HTERT RPE-1 (cell line): ENCODE results near the gene SLC37A2.
"Not testable (repeated sequence)": the region's sequence is repeated elsewhere in the genome, so short reads cannot be mapped to it uniquely, and the experiment has no call there.

Source experiments
- in situ Hi-C: fragments of 300-500 bp; cut with MboI; formaldehyde crosslinking; loops from 4 replicates; pipeline ENCODE4 v1.14.3; 2020; ENCODE audit warnings: low sequenced_read_pairs

The SLC37A2 gene

DNA sequence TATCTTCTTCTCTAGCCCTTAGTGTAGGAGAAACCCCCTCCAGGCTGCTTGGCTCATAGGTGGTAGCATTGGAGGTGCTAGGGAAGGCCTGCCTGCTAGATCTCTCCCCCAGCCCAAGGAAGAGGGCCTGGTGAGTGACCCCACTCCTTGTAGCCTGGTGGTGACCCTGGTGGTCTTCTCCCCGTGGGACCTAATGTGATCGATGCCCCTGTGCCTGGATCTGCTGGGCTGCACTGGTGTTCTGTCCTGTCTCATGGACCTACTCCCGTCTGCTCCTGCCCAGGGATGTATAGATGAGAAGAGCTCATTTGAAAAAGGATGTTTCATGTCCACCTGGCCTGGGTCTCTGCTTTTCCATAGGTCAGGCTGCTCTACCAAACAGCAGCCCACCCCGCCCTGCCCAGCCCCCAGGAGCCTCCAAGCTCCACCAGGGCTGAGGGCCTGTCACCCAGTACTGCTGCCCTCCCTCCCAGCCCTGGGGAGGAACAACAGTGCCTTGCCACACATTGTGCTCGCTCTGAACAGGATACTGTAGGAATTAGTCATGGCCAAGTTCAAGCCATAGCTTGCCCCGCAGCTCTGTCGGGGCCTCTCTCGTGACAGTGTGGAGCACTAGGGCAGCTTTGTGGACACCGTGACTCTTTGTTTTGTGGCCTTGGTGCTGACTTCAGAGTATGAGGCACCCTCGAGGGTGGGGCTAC lies 19.7 kb downstream of the SLC37A2 start:
- in situ Hi-C loops, result no loop called here

DNA sequence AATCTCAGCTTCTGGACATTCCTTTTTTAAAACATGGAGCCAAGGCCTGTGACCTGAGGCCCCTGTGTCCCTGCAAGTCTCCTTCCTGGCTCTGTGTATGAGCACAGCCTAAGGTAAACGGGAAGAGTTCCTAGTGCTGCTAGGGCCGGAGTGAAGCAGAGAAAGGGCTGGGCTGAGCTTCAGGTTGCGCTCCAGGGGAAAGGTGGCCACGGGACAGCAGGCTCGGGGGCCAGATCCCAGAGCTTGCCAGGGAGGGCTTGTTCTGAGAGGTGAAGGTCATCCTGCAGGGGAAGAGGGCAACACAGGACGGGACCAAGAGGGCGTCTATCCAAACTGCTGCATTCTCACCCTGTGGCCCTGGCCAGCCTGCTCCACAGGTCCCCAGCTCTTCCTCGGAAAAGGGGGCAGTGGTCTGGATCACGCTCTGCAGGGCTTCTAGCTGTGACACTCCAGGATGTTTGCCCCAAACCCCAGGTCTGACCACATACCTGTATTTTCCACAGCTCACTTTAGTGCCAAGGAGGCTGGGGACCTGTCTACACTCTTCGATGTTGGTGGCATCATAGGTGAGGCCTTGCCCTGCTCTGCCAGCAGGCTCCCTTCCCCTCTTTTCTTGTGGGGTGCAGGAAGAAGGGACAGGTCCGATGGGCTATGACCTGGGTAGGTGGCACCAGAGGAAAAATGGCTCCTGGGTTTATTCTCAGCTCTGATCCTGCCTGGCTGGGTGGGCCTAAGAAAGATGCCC lies 20.4 kb downstream of the SLC37A2 start:
- in situ Hi-C loops, result no loop called here

DNA sequence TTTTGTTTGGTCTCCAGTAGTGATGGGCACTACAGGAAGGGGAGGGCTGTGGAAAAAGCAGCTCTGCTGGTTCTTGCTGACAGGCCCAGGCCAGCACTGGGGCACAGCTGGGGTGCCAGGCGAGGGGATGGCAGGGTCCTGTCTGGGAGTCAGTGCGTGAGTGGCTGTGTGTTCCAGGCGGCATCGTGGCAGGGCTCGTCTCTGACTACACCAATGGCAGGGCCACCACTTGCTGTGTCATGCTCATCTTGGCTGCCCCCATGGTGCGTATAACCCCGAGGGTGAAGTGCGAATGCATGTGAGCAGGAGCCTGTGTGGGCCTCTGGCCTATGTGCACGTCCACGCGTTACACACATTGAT lies 20.9 kb downstream of the SLC37A2 start:
- in situ Hi-C loops, result no loop called here

DNA sequence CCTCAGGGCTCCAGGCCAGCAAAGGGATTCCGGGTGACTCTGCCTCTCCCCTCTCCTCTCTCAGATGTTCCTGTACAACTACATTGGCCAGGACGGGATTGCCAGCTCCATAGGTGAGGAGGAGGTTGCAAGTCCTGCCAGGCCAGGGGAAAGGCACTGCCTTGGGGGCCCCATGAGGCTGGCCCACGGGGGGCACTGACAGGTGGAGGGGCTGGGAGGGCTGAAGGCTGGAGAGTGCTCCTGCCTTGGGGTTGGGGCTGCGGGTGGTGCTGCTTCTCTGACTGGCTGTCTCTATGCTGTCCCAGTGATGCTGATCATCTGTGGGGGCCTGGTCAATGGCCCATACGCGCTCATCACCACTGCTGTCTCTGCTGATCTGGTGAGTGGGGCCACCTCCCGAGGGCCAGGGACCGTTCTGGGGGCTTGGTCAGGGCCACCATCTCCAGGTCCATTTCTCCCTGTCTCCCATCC lies 21.7 kb downstream of the SLC37A2 start:
- in situ Hi-C loops, result no loop called here

DNA sequence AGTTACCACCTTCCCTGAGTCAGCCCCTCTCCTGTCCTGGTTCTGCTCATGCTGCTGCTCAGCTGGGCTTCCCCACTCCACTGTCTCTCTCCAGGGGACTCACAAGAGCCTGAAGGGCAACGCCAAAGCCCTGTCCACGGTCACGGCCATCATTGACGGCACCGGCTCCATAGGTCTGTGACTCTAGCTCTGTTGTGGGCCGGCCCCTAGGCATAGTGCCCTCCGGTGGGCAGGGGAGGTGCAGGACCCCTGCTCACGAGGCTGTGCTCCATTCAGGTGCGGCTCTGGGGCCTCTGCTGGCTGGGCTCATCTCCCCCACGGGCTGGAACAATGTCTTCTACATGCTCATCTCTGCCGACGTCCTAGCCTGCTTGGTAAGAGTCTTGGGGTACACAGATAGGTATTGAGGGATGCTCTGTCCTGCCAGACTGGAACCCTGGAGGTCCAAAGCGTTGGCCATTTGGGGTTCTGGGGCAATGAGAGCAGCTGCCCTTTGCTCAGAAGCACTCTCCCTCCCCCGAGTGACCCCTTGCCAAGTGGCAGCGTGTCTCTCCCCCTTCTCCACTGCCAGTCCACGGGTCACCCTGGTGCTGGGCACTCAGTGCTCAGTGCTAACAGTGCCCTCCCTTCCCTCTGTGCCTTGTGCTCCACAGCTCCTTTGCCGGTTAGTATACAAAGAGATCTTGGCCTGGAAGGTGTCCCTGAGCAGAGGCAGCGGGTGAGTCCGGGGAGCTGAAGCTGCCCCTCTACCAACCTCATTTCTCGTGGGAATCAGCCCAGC lies 22.4 kb downstream of the SLC37A2 start:
- in situ Hi-C loops, result no loop called here

DNA sequence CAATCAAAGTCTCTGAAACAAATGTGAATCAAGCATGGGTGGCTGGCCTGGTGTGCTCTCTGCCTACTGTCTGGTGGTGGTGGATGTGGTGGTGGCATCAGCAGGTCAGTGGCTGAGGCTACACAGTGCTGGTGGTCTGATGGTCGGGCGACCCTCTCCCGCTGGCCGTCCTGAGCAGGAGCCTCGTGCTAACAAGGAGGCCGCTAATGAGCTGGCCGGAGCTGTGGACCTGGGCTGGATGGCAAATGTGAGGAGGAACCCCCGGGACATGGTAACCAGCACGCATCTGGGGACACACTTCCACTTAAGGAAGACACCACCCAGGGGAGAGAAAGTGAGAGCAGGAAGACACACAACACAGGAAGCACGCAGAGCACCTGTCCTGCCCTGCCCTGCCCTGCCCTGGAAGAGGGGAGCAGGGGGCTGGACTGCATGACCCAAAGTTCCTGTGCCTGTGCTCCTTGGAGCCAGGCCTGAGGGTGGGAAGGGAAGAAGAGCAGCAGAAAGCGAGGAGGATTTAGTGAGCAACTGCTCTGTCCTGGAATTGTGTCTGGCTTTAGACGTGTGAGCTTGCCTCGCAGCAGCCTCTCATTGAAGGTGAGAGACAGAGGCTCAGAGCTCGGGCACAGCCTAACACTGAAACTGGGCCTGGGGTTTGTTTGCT lies 23.7 kb downstream of the SLC37A2 start:
- in situ Hi-C loops, result no loop called here

DNA sequence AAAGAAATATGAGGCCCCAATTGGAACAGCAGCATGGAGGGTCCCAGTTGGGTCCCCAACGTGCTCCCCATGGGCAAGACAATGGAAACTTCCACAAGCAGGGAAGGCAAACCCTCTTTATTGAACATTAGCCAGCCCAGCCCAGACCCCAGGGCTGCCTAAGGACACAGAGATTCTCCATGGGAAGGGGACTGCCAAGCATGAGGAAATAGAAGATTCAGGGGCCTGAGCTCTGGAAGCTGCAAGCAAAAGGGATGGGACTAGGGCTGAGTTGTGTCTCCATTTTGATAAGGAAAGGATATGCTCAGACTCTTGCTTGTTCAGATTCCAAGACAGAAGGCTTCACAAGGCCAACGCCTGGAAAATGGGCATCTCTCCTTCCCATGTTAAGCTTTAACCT lies 25.0 kb downstream of the SLC37A2 start:
- in situ Hi-C loops, result no loop called here

DNA sequence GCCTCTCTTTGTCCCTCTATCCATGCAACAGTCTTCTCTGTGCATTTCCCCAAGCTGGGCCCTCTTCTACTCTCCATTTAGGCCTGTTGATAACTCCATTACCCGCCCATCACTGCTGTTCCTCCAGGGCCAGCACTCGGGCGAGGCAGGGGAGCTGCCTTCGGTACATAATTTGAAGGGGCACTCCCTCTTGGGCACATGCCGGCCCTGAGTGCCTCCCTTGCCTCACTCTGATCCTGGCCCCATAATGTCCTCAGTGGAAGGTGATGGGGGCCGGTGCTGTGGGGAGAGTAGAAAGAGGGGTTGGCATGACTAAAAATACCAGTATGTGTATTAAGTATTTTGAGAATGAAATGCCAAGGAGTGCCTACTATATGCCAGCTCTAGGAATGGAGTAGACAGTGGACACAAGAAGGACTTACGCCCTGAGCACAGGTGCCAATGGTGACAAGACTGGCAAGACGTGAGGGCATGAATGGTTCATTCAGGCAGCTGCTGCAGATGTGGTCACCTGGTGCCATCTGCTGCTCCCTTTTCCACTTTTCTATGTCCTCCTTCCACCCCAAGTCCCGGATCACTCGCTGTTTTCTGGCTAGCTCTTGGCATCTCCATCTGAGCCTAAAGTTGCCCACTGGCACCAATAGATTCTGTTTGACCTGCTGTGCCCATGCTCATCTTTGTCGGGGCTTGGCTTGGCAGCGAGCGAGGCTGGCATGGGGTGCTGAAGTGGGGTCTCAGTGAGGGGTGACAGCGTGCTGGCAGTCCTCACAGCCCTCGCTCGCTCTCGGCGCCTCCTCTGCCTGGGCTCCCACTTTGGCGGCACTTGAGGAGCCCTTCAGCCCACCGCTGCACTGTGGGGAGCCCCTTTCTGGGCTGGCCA lies 25.7 kb downstream of the SLC37A2 start:
- in situ Hi-C loops, result no loop called here

DNA sequence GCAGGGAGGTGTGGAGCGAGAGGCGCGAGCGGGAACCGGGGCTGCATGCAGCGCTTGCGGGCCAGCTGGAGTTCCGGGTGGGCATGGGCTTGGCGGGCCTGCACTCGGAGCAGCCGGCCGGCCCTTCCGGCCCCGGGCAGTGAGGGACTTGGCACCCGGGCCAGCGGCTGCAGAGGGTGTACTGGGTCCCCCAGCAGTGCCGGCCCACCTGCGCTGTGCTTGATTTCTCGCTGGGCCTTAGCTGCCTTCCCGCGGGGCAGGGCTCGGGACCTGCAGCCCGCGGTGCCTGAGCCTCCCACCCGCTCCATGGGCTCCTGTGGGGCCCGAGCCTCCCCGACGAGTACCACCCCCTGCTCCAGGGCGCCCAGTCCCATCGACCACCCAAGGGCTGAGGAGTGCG lies 26.4 kb downstream of the SLC37A2 start:
- in situ Hi-C loops, result not testable (repeated sequence)

DNA sequence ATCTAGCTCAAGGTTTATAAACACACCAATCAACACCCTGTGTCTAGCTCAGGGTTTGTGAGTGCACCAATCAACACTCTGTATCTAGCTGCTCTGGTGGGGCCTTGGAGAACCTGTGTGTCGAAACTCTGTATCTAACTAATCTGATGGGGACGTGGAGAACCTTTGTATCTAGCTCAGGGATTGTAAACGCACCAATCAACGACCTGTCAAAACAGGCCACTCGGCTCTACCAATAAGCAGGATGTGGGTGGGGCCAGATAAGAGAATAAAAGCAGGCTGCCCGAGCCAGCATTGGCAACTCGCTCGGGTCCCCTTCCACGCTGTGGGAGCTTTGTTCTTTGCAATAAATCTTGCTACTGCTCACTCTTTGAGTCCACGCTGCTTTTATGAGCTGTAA lies 27.0 kb downstream of the SLC37A2 start:
- in situ Hi-C loops, result not testable (repeated sequence)

DNA sequence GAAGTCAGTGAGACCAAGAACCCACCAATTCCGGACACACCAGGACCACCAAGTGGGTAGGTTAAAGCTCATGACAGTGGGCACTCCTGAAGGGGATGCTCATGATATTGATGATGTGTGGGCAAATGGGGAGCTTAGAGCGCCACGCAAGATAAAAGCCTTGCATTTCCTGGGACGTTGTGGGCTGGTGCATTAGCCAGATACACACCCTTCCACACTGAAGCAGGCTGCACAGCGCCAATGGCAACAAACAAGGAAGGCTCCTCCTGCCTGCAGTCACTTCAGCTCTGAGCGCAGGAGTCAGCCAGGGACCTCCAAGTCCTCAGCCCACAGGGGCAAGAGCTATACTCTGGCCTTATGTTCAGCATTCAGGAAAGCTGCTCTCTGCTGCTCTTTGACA lies 27.7 kb downstream of the SLC37A2 start:
- in situ Hi-C loops, result no loop called here

DNA sequence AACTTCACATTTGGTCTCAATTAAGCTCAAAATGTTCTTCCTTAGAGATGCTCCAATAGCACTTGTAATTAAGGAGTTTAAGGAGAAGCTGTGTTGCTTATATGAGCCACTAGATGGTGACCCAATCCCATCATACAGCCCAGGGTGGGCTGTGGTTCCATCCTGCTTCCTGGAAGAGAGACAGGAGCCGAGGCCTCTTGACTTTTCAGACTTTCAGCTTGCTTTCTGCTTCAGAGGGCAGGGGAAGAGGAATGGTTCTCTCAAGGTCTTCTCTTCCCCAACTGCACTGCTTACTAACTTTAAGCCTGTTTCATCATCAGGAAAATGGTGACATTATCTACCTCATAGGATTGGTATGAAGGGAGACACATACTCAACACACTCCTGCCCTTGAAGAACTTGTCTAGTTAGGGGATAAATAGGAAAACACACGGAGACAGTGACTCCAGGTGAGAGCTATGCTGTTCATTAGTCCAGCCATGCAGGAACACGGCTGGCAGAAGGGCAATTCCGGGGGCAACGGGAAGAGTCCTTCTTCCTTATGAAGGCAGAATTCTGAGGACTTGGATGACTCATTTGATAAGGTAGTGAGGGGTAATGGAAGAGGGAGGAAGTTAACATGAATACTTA lies 28.3 kb downstream of the SLC37A2 start:
- in situ Hi-C loops, result no loop called here

DNA sequence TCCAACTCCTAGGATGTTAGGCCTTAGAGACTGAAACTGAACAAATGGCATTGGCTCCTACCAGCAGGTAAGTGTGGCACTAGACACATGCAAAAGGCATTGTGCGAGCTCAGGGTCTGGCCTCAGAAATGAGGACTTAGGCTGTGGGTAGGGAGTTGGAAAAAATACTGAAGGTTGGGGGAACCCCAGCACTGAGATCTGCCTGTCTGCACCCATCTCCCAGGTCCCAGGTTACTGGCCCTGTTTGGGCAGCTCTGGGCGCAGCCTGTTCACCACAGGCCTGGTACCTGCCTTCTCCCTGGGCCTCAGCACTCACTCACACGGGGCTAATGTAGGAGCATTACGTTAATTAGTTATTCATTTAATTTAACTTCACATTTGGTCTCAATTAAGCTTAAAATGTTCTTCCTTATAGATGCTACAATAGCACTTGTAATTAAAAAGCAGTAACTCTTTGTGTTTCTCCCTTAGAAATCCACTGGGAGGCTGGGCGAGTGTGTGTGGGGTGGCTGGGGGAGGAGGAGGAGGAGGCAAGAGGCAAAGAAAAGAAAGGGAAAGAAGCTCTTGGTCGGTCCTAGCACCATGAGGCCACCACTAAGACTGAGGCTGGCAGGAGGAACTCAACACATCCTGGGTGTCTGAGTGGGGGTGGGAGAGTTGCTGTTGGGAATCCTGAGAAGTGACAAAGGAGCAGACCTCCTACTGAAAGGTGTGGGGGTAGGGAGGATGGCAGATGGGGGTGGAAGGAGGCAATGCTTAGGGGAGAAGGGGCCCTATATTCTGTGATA lies 29.0 kb downstream of the SLC37A2 start:
- in situ Hi-C loops, result no loop called here

DNA sequence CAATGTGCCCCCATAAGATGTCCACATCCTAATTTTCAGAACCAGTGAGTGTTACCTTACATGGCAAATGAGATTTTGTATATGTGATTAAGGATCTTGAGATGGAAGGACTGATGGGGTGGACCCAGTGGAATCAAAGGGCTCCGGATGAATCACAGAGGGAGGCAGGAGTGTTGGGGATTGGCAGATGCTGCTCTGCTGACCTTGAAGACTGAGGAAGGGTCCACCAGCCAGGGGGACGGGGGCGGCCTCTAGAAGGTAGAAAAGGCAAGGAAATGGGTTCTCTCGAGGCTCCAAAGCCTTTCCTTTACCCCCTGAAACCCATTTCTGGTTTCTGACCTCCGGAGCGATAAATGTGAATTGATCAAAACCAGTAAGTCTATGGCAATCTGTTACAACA lies 29.6 kb downstream of the SLC37A2 start:
- in situ Hi-C loops, result no loop called here

DNA sequence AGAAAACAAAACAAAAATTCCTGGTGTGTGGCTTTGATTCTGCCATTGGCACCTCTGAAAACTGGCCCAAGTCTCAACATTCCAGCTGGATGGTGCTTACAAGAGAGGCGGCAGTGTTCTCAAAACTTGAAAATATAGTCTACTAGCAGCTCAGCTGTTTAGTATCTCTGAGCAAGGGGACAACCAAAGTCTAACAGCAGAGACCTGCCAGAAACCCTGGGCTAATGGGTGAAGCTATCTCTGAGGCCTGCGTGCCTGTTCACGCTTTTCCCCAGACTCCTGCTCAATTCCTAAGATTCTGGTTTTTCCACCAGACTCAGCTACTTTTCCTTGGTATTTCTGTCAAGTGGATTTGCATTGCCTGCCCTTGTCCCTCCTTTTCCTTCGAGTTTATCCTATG lies 30.4 kb downstream of the SLC37A2 start:
- in situ Hi-C loops, result no loop called here

DNA sequence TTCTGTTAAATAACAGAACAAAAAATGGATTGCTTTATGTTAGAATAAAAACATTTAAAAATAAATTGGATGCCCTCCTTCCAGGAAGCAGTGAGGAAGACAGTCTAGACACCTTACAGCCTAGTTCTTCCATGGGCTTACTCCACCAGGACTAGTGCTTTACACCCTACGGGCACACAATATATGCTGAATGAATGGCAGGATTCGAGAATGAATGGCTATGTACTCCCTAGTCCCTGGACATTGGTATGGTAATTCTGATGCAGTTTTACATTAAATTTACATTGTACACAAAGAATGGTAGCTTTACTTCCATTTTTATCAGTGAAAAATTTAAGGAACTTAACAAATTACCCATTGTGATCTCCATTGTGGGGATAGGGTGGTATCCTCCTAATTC lies 31.6 kb downstream of the SLC37A2 start:
- in situ Hi-C loops, result no loop called here

DNA sequence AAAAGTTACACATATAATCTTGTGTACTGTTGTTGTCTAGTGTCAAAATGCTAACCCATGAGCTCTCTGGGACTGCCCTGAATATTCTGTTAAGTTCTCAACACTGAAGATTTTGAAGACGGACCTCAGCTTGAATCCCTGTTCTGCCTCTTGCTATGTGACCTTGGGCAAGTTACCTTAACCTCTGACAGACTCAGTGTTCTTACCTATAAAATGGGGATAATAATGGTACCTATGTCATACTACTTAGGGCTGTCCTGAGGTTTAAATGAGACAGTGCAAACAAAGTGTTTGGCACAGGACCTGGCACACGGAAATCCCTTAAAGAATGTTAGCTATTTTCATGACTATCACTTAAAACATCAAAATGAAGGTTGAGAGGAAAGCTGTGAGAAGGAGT lies 37.0 kb downstream of the SLC37A2 start:
- in situ Hi-C loops, result no loop called here

DNA sequence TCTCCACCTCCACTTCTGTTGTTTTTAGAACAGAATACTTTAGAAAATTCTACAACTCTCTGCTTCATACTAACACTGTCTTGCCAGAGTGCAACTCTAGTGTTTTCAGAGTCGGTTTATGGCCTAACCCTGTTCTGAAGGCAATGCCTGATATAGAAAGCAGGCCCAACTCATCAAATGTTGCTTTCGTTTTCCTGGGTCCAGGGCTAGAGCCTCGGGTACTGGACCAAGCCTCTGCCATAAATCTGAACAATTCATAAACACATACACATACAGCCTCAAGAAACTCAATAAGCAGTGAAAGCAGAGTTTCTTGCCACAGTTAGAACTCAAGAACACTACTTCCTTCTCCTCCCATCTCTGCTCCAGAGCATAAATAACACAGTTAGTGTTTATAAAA lies 38.5 kb downstream of the SLC37A2 start:
- in situ Hi-C loops, result no loop called here

DNA sequence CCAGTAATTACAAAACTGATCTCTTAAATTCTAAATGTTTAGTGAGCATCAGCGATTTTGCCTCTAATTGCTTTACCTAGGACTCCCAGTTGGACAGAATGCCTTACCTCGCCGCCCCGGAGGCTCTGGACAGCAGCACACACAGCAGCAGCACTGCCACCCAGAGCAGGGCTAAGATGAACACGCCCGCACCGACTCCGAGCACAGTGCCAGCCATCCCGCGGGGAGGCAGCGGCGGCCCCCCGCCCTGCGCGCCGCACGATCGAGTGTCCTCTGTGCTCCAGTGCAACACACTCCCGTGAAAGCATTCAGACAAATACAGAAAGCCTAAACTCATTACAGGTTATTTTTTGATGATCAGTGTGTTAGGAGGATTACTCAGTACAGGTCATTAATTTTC lies 38.9 kb downstream of the SLC37A2 start:
- in situ Hi-C loops, result no loop called here
